Type B pancreatic cell (in vitro differentiated cells): ENCODE results near the gene SEMA5A. TPM values are rescaled to one million over a fixed set of nuclear protein-coding genes. Genes with fewer than 3 reads are reported as not detected.

Source experiments
- DNase-seq: peaks from one replicate; pipeline ENCODE4 v3.0.0; 2021; ENCODE audit warnings: mixed read lengths; ENCODE audit not compliant: unreplicated experiment; ENCODE audit errors: extremely low spot score
- H3K27ac Mint-ChIP-seq: 2 replicates; pipeline ENCODE4 v1.8.0; 2021; ENCODE audit warnings: mild to moderate bottlenecking, mixed read lengths
- H3K27me3 Mint-ChIP-seq: 2 replicates; pipeline ENCODE4 v1.8.0; 2021; ENCODE audit warnings: mixed read lengths
- H3K36me3 Mint-ChIP-seq: 2 replicates; pipeline ENCODE4 v1.8.0; 2021; ENCODE audit warnings: mixed read lengths
- H3K4me1 Mint-ChIP-seq: one replicate; pipeline ENCODE4 v1.8.0; 2021; ENCODE audit warnings: mixed read lengths; ENCODE audit not compliant: unreplicated experiment
- H3K4me3 Mint-ChIP-seq: 2 replicates; pipeline ENCODE4 v1.8.0; 2021; ENCODE audit warnings: mild to moderate bottlenecking, mixed read lengths
- H3K9me3 Mint-ChIP-seq: 2 replicates; pipeline ENCODE4 v1.8.0; 2021; ENCODE audit warnings: mixed read lengths
- CTCF ChIP-seq: fragments of 200-600 bp; sonication (generic); conservative IDR thresholded peaks from 2 replicates; pipeline ENCODE4 v1.5.0; 2021; ENCODE audit warnings: antibody characterized with exemption, mild to moderate bottlenecking
- total RNA-seq: library from RNA; stranded (reverse); gene quantifications from 2 replicates; pipeline ENCODE4 v1.2.1, GENCODE V29; 2021; ENCODE audit warnings: low replicate concordance

Gene SEMA5A
- total RNA-seq, 1 donor from 2014 or later: 92.9 TPM

DNA sequence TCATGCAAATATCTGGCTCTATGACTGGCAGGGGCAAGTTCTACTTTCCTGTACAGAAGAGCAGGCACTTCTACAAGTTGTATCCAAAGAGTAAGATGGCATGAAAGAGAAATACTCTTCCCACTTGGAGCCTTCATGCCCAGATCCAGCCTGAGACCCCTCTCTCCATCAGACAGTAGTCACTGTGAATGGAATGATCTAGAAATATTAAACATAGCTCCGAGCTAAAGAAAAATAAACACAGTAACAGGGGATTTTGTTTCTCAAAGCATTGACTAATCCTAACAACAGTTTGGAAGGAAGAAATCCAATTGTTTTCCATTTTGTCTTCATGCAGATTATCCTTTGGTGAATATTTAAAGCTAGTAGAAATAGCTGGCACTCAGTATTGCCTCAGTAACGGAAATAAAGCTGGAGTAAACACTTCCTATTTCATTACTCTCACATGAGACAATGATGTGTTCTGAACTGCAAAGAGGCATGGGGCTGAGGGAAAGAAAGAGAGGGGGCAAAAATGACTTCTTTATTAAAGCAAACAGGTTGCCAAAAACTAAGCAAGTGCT lies 100.0 kb downstream of the SEMA5A start:
- Mint-ChIP-seq H3K9me3 (peaks cover 24% of the 10 kb centered on the region), H3K36me3 (peaks cover 57% of the 10 kb centered on the region), H3K4me3 (no peak overlapping the region), H3K27ac (no peak overlapping the region), H3K4me1 (peaks cover 54% of the 10 kb centered on the region), H3K27me3 (no peaks in the 10 kb centered on the region)
- DNase-seq: no peak
- TF ChIP-seq CTCF: no peak

GRCh38 chr5:9444346-9444745 lies 101.5 kb downstream of the SEMA5A start:
- H3K4me3 Mint-ChIP-seq: no peak overlapping the region
- H3K9me3 Mint-ChIP-seq: peaks cover 25% of the 10 kb centered on the region
- H3K4me1 Mint-ChIP-seq: peaks cover 55% of the 10 kb centered on the region
- TF ChIP-seq CTCF: no peak
- peaks cover 48% of the 10 kb centered on the region for H3K36me3 Mint-ChIP-seq
- no peak overlapping the region for H3K27ac Mint-ChIP-seq
- DNase-seq: no peak
- no peaks in the 10 kb centered on the region for H3K27me3 Mint-ChIP-seq

DNA sequence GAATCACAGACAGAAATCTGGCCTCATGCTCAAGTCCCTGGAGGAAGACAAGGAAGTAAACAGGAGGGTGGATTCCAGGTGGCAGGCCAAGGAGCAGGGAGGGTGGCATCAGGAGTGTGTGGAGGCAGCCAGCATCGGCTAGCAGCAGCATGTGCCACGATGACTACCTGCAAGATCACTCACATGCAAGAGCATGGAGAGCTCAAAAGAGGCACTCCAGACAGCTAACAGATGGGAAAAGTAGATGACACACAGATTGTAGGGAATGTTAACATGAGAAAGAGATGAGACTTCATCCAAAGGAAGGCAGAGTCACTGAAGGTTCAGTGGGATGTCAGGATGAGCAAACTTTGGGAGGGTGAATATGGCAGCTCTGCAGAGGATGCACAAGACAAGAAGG lies 104.3 kb downstream of the SEMA5A start:
- Mint-ChIP-seq H3K27me3 (no peaks in the 10 kb centered on the region), H3K4me1 (peaks cover 32% of the 10 kb centered on the region), H3K27ac (no peak overlapping the region), H3K9me3 (peaks cover 18% of the 10 kb centered on the region), H3K36me3 (peaks cover 44% of the 10 kb centered on the region), H3K4me3 (no peak overlapping the region)
- DNase-seq: no peak
- no peak for TF ChIP-seq CTCF

GRCh38 chr5:9440517-9440916 lies 105.4 kb downstream of the SEMA5A start:
- DNase-seq: no peak
- H3K9me3 Mint-ChIP-seq: peaks cover 18% of the 10 kb centered on the region
- H3K4me1 Mint-ChIP-seq: peaks cover 23% of the 10 kb centered on the region
- H3K27ac Mint-ChIP-seq: peak overlapping the region; percentile 49
- no peaks in the 10 kb centered on the region for H3K27me3 Mint-ChIP-seq
- TF ChIP-seq CTCF: no peak
- peak overlapping the region; percentile 48 for H3K4me3 Mint-ChIP-seq
- H3K36me3 Mint-ChIP-seq: peaks cover 46% of the 10 kb centered on the region

DNA sequence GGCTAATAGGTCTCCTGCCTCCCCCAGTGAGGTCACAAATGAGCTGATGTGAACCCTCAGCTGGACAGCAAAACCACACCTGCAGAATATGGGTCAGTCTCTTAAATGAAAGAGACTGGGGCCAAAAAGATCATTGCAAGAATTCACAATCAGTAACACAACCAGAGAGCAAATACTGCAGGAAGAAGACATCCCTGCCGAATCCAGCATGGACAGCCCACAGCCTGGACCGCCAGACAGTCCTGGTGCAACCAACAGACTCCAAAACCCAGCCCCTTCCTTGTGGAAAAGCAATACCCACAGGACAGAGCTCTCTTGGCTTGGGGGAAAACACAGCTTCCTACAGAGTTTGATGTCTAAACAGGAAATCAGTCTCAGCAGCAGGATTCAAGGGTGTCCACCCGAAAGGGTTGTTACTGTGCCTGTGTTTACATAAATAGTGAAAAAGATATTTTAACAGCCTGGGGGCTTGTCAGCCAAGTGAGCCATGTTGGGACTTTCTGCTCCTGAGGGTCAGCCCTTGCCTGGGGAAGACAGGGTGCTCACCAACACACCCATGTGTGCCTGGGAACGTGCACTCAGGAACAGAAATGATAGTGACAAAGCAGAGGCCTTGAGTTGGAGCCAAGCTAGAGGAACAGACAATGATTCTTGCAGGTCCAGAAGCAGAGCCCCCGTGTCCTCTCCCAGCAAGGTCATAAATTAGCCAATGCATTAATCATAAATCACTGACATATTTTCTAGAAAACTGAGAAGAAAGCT lies 106.2 kb downstream of the SEMA5A start:
- H3K4me3 Mint-ChIP-seq: no peak overlapping the region
- no peak overlapping the region for H3K27ac Mint-ChIP-seq
- TF ChIP-seq CTCF: no peak
- DNase-seq: no peak
- no peaks in the 10 kb centered on the region for H3K27me3 Mint-ChIP-seq
- H3K4me1 Mint-ChIP-seq: peaks cover 23% of the 10 kb centered on the region
- H3K9me3 Mint-ChIP-seq: peaks cover 18% of the 10 kb centered on the region
- peaks cover 44% of the 10 kb centered on the region for H3K36me3 Mint-ChIP-seq
